Mucosa of rectum (tissue), 2 donors: ENCODE measurements around the gene MST1.

Source experiments
- H3K27ac ChIP-seq, 2 donors: one replicate each; pipeline ENCODE4 v1.7.0; 2013; ENCODE audit warnings: inconsistent platforms in 2 of 2, low read depth in 2 of 2, low read length in 2 of 2
- H3K27me3 ChIP-seq, 2 donors: one replicate each; pipeline ENCODE4 v1.7.0; 2013; ENCODE audit warnings: low read length in 2 of 2; ENCODE audit not compliant: control insufficient read depth in 2 of 2, insufficient read depth in 2 of 2
- H3K36me3 ChIP-seq, 2 donors: one replicate each; pipeline ENCODE4 v1.7.0; 2013; ENCODE audit warnings: low read length in 2 of 2; ENCODE audit not compliant: control insufficient read depth in 2 of 2, insufficient read depth in 2 of 2
- H3K4me1 ChIP-seq, 2 donors: one replicate each; pipeline ENCODE4 v1.7.0; 2013; ENCODE audit warnings: low read length in 2 of 2, mild to moderate bottlenecking in 1 of 2; ENCODE audit not compliant: control insufficient read depth in 2 of 2, insufficient read depth in 2 of 2
- H3K4me3 ChIP-seq, 2 donors: one replicate each; pipeline ENCODE4 v1.7.0; 2013; ENCODE audit warnings: low read length in 2 of 2
- H3K9ac ChIP-seq, 2 donors: one replicate each; pipeline ENCODE4 v1.7.0; 2013; ENCODE audit warnings: low read length in 2 of 2, low read depth in 1 of 2, mild to moderate bottlenecking in 1 of 2
- H3K9me3 ChIP-seq, 2 donors: one replicate each; pipeline ENCODE4 v1.7.0; 2013; ENCODE audit warnings: low read length in 2 of 2; ENCODE audit not compliant: control insufficient read depth in 2 of 2
- donor health status: healthy.
- donor health status: Normal muscosa, but diverticular disease.

The MST1 gene

DNA sequence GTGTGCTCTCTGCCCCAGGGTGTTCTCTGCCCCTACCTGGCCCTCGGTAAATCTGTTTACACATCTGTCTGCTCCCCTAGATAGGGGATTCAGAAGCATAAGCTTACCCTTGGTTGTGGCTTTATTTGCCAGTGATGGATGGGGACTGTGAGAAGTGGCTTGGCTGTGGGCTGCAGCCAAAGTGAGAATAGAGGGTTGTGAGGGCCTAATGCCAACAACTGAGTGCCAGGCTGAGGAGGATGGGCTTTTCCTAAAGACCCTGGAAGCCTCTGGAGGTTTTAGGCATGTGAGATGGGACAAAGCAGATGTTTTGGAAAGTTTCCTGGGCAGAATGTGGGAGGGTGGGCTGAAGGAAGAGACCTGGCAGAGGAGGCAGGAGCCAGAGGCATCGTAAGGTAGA is 30.6 kb downstream of the MST1 start:
- no peaks in the 10 kb centered on the region for H3K9me3 ChIP-seq
- no peak overlapping the region for H3K9ac ChIP-seq
- no peaks in the 10 kb centered on the region for H3K36me3 ChIP-seq
- no peaks in the 10 kb centered on the region for H3K4me1 ChIP-seq
- H3K4me3 ChIP-seq, result no peak overlapping the region
- no peaks in the 10 kb centered on the region for H3K27me3 ChIP-seq
- no peak overlapping the region for H3K27ac ChIP-seq

DNA sequence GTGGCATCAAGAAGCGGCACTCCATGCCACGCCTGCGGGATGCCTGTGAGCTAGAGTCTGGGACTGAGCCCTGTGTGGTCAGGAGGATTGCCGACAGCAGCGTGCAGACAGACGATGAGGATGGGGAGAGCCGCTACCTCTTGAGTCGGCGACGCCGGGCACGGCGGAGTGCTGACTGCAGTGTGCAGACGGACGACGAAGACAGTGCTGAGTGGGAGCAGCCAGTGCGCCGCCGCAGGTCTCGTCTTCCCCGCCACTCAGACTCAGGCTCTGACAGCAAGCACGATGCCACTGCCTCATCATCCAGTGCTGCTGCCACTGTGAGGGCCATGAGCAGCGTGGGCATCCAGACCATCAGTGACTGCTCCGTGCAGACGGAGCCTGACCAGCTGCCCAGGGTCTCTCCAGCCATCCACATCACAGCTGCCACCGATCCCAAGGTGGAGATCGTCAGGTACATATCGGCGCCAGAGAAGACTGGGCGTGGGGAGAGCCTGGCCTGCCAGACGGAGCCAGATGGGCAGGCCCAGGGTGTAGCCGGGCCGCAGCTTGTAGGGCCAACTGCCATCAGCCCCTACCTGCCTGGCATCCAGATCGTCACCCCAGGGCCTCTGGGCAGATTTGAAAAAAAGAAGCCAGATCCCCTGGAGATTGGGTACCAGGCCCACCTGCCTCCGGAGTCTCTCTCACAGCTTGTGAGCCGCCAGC is 31.9 kb downstream of the MST1 start:
- Histone ChIP-seq H3K36me3 (no peaks in the 10 kb centered on the region), H3K27me3 (no peaks in the 10 kb centered on the region), H3K9ac (no peak overlapping the region), H3K9me3 (no peaks in the 10 kb centered on the region), H3K27ac (no peak overlapping the region), H3K4me3 (no peak overlapping the region), H3K4me1 (no peaks in the 10 kb centered on the region)

DNA sequence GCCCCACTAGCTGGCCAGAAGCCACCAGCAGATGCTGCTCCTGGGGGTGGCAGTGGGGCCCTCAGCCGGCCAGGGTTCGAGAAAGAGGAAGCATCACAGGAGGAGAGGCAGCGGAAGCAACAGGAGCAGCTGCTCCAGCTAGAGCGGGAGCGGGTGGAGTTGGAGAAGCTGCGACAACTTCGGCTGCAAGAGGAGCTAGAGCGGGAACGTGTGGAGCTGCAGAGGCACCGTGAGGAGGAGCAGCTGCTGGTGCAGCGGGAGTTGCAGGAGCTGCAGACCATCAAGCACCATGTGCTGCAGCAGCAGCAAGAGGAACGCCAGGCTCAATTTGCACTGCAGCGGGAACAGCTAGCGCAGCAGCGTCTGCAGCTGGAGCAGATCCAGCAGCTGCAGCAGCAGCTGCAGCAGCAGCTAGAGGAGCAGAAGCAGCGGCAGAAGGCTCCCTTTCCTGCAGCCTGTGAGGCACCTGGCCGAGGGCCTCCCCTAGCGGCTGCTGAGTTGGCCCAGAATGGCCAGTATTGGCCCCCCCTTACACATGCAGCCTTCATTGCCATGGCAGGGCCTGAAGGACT is 32.6 kb downstream of the MST1 start:
- Histone ChIP-seq H3K36me3 (no peaks in the 10 kb centered on the region), H3K27ac (no peak overlapping the region), H3K4me3 (no peak overlapping the region), H3K9me3 (no peaks in the 10 kb centered on the region), H3K27me3 (no peaks in the 10 kb centered on the region), H3K9ac (no peak overlapping the region), H3K4me1 (no peaks in the 10 kb centered on the region)

DNA sequence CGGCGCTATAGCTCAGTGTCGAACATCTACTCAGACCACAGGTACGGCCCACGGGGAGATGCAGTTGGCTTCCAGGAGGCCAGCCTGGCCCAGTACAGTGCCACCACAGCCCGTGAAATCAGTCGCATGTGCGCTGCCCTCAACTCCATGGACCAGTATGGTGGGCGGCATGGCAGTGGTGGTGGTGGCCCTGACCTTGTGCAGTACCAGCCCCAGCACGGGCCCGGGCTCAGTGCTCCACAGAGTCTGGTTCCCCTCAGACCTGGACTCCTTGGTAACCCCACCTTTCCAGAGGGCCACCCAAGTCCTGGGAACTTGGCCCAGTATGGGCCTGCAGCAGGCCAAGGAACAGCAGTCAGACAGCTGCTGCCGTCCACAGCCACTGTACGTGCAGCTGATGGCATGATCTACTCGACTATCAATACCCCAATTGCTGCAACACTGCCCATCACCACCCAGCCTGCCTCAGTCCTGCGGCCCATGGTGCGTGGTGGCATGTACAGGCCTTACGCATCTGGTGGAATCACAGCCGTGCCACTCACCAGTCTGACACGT is 33.5 kb downstream of the MST1 start:
- Histone ChIP-seq H3K4me3 (no peak overlapping the region), H3K27ac (no peak overlapping the region), H3K27me3 (no peaks in the 10 kb centered on the region), H3K4me1 (no peaks in the 10 kb centered on the region), H3K36me3 (no peaks in the 10 kb centered on the region), H3K9me3 (no peaks in the 10 kb centered on the region), H3K9ac (no peak overlapping the region)

DNA sequence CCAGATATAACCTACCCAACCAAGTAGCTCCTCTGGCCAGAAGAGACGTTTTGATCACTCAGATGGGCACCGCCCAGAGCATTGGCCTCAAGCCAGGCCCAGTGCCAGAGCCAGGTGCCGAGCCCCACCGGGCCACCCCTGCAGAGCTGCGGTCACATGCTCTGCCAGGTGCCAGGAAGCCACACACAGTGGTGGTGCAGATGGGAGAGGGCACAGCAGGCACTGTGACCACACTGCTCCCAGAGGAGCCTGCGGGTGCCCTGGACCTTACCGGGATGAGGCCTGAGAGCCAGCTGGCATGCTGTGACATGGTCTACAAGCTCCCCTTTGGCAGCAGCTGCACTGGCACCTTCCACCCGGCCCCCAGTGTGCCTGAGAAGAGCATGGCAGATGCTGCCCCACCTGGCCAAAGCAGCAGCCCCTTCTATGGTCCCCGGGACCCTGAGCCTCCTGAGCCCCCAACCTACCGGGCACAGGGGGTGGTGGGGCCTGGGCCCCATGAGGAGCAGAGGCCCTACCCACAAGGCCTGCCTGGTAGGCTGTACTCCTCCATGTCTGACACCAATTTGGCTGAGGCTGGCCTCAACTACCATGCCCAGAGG is 34.2 kb downstream of the MST1 start:
- no peak overlapping the region for H3K27ac ChIP-seq
- H3K9ac ChIP-seq, result no peak overlapping the region
- H3K4me1 ChIP-seq, result no peaks in the 10 kb centered on the region
- no peak overlapping the region for H3K4me3 ChIP-seq
- H3K27me3 ChIP-seq, result no peaks in the 10 kb centered on the region
- H3K36me3 ChIP-seq, result no peaks in the 10 kb centered on the region
- H3K9me3 ChIP-seq, result no peaks in the 10 kb centered on the region

DNA sequence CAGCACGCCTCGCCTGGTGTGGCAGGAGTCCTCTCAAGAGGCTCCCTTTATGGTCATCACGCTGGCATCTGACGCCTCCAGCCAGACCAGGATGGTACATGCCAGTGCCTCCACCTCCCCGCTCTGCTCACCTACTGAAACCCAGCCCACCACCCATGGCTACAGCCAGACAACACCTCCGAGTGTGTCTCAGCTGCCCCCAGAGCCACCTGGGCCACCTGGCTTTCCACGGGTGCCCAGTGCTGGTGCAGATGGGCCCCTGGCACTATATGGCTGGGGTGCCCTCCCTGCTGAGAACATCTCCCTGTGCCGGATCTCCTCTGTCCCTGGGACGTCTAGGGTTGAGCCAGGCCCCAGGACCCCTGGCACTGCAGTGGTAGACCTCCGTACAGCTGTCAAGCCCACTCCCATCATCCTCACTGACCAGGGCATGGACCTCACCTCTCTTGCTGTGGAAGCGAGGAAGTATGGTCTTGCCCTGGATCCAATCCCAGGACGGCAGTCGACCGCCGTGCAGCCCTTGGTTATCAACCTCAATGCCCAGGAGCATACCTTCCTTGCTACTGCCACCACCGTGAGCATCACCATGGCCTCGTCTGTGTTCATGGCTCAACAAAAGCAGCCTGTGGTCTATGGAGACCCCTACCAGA is 35.0 kb downstream of the MST1 start:
- Histone ChIP-seq H3K9ac (no peak overlapping the region), H3K27ac (no peak overlapping the region), H3K36me3 (no peaks in the 10 kb centered on the region), H3K4me3 (no peak overlapping the region), H3K4me1 (no peaks in the 10 kb centered on the region), H3K9me3 (no peaks in the 10 kb centered on the region), H3K27me3 (no peaks in the 10 kb centered on the region)

DNA sequence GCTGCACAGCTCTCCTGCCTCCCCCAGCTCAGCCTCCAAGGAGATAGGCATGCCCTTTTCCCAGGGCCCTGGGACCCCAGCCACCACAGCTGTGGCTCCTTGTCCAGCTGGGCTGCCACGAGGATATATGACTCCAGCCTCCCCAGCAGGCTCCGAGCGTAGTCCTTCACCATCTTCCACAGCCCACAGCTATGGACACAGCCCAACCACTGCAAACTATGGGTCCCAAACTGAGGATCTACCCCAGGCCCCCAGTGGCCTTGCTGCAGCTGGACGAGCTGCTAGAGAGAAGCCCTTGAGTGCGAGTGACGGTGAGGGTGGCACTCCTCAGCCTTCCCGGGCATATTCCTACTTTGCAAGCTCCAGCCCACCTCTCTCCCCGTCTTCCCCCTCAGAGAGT is 35.7 kb downstream of the MST1 start:
- Histone ChIP-seq H3K4me1 (no peaks in the 10 kb centered on the region), H3K4me3 (no peak overlapping the region), H3K27me3 (no peaks in the 10 kb centered on the region), H3K27ac (no peak overlapping the region), H3K36me3 (no peaks in the 10 kb centered on the region), H3K9ac (no peak overlapping the region), H3K9me3 (no peaks in the 10 kb centered on the region)

DNA sequence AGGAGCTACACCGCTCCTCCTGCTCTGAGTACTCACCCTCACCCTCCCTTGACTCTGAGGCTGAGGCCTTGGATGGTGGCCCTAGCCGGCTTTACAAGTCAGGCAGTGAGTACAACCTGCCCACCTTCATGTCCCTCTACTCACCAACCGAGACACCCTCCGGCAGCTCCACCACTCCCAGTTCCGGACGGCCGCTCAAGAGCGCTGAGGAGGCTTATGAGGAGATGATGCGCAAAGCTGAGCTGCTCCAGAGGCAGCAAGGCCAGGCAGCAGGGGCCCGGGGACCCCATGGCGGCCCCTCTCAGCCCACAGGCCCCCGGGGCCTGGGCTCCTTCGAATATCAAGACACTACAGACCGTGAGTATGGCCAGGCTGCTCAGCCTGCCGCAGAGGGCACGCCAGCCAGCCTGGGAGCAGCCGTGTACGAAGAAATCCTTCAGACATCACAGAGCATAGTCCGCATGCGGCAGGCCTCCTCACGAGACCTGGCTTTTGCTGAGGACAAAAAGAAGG is 36.3 kb downstream of the MST1 start:
- Histone ChIP-seq H3K9me3 (no peaks in the 10 kb centered on the region), H3K4me3 (no peak overlapping the region), H3K27ac (no peak overlapping the region), H3K4me1 (no peaks in the 10 kb centered on the region), H3K9ac (no peak overlapping the region), H3K27me3 (no peaks in the 10 kb centered on the region), H3K36me3 (no peaks in the 10 kb centered on the region)

DNA sequence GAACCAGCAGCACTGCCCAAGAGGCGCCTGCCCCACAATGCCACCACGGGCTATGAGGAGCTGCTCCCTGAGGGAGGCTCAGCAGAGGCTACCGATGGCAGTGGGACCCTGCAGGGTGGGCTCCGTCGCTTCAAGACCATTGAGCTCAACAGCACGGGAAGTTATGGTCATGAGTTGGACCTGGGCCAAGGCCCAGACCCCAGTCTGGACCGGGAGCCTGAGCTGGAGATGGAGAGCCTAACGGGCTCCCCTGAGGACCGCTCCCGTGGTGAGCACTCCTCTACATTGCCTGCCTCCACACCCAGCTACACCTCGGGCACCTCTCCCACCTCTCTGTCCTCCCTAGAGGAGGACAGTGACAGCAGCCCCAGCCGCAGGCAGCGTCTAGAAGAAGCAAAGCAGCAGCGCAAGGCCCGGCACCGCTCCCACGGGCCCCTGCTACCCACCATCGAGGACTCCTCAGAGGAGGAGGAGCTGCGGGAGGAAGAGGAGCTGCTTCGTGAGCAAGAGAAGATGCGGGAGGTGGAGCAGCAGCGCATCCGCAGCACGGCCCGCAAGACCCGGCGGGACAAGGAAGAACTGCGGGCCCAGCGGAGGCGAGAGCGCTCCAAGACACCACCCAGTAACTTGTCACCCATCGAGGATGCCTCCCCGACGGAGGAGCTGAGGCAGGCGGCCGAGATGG is 36.9 kb downstream of the MST1 start:
- no peaks in the 10 kb centered on the region for H3K36me3 ChIP-seq
- H3K4me3 ChIP-seq, result no peak overlapping the region
- H3K9ac ChIP-seq, result no peak overlapping the region
- H3K4me1 ChIP-seq, result no peaks in the 10 kb centered on the region
- H3K27me3 ChIP-seq, result no peaks in the 10 kb centered on the region
- H3K27ac ChIP-seq, result no peak overlapping the region
- H3K9me3 ChIP-seq, result no peaks in the 10 kb centered on the region
